ENCODE results near the gene CAP2. TPM values are rescaled to one million over a fixed set of nuclear protein-coding genes. Genes with fewer than 3 reads are reported as not detected.
"Not testable (repeated sequence)": the region's sequence is repeated elsewhere in the genome, so short reads cannot be mapped to it uniquely, and the experiment has no call there.

CAP2 gene
- total and polyA plus RNA-seq, 8 donors, result 0.61 to 78.8 (median 4.2) TPM

DNA sequence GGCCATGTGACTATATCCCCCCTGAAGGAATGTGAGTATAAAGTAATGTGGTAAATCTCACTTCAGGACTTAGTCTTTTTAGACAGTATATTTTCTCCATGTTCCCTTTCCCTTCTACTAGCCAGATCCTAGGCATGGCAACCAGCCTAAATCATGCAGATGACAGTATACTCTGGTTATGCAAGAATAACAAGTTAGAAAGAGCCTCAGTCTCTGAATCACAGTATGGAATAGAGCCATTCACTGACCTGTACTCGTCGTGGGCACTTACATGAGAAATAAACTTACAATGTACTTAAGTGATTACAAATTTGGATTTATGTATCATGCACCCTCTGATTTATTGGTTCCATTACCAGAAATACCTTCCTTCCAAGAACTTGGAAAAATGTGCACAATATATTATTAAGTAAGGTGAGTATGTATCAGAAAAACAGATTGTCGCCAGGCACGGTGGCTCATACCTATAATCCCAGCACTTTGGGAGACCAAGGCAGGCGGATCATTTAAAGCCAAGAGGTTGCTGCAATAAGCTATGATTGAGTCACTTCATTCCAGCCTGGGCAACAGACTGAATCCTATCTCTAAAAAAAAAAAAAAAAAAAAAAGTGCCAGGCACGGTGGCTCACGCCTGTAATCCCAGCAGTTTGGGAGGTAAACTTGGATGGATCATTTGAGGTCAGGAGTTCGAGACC, 181.6 kb downstream of the CAP2 start:
- 85 to 91% (median 87%) methylated on average over 8 of the region's 8 CpGs for WGBS, 5 donors
- no peak overlapping the region for H3K27ac ChIP-seq
- intact Hi-C loops (cut with DNase I; ENCODE audit: low total_unique reads), result no loop called here
- peaks cover 0 to 9% (median 0%) of the 10 kb centered on the region in 3 donors for H3K27me3 ChIP-seq
- H3K9me3 ChIP-seq, result peaks cover 4 to 13% (median 7%) of the 10 kb centered on the region in 4 donors
- H3K4me3 ChIP-seq, result no peak overlapping the region
- no peak for DNase-seq
- no peaks in the 10 kb centered on the region for H3K36me3 ChIP-seq
- H3K4me1 ChIP-seq, result no peaks in the 10 kb centered on the region
- TF ChIP-seq EP300 (IDR thresholded peaks at IDR 0.05) (no peak), POLR2AphosphoS5 (IDR thresholded peaks at IDR 0.05) (no peak), POLR2A (IDR thresholded peaks at IDR 0.05) (no peak)
- TF ChIP-seq, protein P1, sequence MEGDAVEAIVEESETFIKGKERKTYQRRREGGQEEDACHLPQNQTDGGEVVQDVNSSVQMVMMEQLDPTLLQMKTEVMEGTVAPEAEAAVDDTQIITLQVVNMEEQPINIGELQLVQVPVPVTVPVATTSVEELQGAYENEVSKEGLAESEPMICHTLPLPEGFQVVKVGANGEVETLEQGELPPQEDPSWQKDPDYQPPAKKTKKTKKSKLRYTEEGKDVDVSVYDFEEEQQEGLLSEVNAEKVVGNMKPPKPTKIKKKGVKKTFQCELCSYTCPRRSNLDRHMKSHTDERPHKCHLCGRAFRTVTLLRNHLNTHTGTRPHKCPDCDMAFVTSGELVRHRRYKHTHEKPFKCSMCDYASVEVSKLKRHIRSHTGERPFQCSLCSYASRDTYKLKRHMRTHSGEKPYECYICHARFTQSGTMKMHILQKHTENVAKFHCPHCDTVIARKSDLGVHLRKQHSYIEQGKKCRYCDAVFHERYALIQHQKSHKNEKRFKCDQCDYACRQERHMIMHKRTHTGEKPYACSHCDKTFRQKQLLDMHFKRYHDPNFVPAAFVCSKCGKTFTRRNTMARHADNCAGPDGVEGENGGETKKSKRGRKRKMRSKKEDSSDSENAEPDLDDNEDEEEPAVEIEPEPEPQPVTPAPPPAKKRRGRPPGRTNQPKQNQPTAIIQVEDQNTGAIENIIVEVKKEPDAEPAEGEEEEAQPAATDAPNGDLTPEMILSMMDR (IDR thresholded peaks at IDR 0.05), result no peak

DNA sequence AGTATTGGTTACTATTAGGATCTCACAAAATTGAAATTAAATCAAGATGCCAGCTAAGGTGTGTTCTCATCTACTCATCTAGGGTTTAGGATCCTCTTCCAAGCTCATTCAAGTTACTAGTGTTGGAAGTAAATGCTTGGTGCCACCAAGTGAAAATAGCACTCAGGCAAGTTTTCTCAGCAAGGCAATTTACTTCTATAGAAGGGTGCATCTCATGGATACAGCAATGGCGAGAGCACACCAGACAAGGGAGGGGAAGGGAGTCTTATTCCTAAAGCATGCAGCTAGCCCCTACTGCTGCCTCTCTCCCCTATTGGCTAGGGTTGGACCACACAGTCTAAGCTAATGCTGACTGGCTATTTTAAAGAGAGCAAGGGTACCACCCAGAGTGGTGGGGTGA, 183.7 kb downstream of the CAP2 start:
- no peaks in the 10 kb centered on the region for H3K36me3 ChIP-seq
- peaks cover 0 to 17% (median 0%) of the 10 kb centered on the region in 3 donors for H3K27me3 ChIP-seq
- TF ChIP-seq, protein P1 (IDR thresholded peaks at IDR 0.05), result no peak
- TF ChIP-seq EP300 (IDR thresholded peaks at IDR 0.05) (no peak), POLR2AphosphoS5 (IDR thresholded peaks at IDR 0.05) (no peak), POLR2A (IDR thresholded peaks at IDR 0.05) (no peak)
- intact Hi-C loops (cut with DNase I; ENCODE audit: low total_unique reads), result no loop called here
- H3K9me3 ChIP-seq, result peaks cover 4 to 13% (median 7%) of the 10 kb centered on the region in 4 donors
- no peak for DNase-seq
- no peak overlapping the region for H3K27ac ChIP-seq
- no peak overlapping the region for H3K4me3 ChIP-seq
- H3K4me1 ChIP-seq, result peaks cover 0 to 10% (median 5%) of the 10 kb centered on the region in 4 donors
- 78 to 96% (median 89%) methylated on average over 1 of the region's 1 CpG for WGBS, 5 donors

DNA sequence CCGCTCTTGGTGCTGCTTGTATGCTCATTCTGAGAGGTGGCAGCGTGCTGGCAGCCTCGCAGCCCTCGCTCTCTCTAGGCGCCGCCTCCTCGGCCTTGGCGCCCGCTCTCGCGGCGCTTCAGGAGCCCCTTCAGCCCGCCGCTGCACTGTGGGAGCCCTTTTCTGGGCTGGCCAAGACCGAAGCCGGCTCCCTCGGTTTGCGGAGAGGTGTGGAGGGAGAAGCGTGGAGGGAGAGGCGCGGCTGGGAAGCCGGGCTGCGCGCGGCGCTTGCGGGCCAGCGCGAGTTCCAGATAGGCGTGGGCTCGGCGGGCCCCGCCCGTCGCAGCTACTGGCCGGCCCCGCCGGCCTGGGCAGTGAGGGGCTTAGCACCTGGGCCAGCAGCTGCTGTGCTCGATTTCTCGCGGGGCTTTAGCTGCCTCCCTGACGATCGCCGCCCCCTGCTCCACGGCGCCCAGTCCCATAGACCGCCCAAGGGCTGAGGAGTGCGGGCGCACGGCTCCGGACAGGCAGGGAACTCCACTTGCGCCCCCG, 187.2 kb downstream of the CAP2 start:
- intact Hi-C loops (cut with DNase I; ENCODE audit: low total_unique reads), result loop anchor here (10.0 kb wide), 1 partner anchor 224 kb away; no protein-coding TSS in a partner anchor
- peak overlapping the region; percentile 56 to 65 (median 62) for H3K4me3 ChIP-seq
- TF ChIP-seq, protein P1 (IDR thresholded peaks at IDR 0.05), result no peak
- no peak for TF ChIP-seq POLR2AphosphoS5 (IDR thresholded peaks at IDR 0.05)
- TF ChIP-seq EP300 (IDR thresholded peaks at IDR 0.05), result no peak
- TF ChIP-seq POLR2A (IDR thresholded peaks at IDR 0.05), result no peak
- DNase-seq, result peak; percentile 35 to 78
- H3K27me3 ChIP-seq, result peaks cover 0 to 8% (median 0%) of the 10 kb centered on the region in 3 donors
- peak overlapping the region in 4 of 5 donors; percentile 23 to 88 (median 67) for H3K27ac ChIP-seq
- peaks cover 4 to 13% (median 7%) of the 10 kb centered on the region in 4 donors for H3K9me3 ChIP-seq
- WGBS, 5 donors, result 8 to 17% (median 14%) methylated on average over 16 to 53 of the region's 53 CpGs
- H3K36me3 ChIP-seq, result no peaks in the 10 kb centered on the region
- peaks cover 0 to 26% (median 15%) of the 10 kb centered on the region in 4 donors for H3K4me1 ChIP-seq

DNA sequence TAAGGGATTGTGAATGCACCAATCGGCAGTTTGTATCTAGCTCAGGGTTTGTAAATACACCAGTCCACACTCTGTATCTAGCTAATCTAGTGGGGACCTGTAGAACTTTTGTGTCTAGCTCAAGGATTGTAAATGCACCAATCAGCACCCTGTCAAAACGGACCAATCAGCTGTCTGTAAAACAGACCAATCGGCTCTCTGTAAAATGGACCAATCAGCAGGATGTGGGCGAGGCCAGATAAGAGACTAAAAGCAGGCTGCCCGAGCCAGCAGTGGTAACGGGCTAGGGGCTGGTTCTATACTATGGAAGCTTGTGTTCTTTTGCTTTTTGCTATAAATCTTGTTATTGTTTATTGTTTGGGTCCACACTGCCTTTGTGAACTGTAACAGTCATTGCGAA, 187.9 kb downstream of the CAP2 start:
- peaks cover 0 to 28% (median 17%) of the 10 kb centered on the region in 4 donors for H3K4me1 ChIP-seq
- peaks cover 4 to 13% (median 7%) of the 10 kb centered on the region in 4 donors for H3K9me3 ChIP-seq
- peak overlapping the region in 1 of 4 donors; percentile 56 for H3K4me3 ChIP-seq
- H3K36me3 ChIP-seq, H3K27me3 ChIP-seq, DNase-seq: not testable (repeated sequence)
- intact Hi-C loops (cut with DNase I; ENCODE audit: low total_unique reads), result loop anchor here (10.0 kb wide), 1 partner anchor 224 kb away; no protein-coding TSS in a partner anchor
- H3K27ac ChIP-seq, result peak overlapping the region in 1 of 5 donors; percentile 88
- 84 to 94% (median 91%) methylated on average over 7 of the region's 7 CpGs for WGBS, 5 donors
